RKO (cell line): Measurements from ENCODE around the gene GNAS.

Source experiments
- DNase-seq: peaks from one replicate; pipeline ENCODE4 v3.0.0-alpha.2; 2016; ENCODE audit warnings: low spot score

The GNAS gene

GRCh38 chr20:58854638-58855471 lies 2.3 kb downstream of the GNAS start:
- DNase-seq = no peak

- DNase-seq = no peak
These were observed 3.2 kb downstream of the GNAS start for GRCh38 chr20:58855506-58856389.

- DNase-seq = no peak
These were observed 10.7 kb downstream of the GNAS start for GRCh38 chr20:58863044-58863790.

- DNase-seq = peak; percentile 45
These were observed 11.8 kb downstream of the GNAS start for GRCh38 chr20:58864346-58864745.

- DNase-seq = no peak
These were observed 13.3 kb downstream of the GNAS start for GRCh38 chr20:58865843-58866242.

GRCh38 chr20:58867211-58867610 lies 14.7 kb downstream of the GNAS start:
- DNase-seq = no peak

- DNase-seq = no peak
These were observed 16.3 kb downstream of the GNAS start for GRCh38 chr20:58868795-58869194.

GRCh38 chr20:58869662-58870227 lies 17.2 kb downstream of the GNAS start:
- DNase-seq = no peak

GRCh38 chr20:58870293-58871014 lies 17.9 kb downstream of the GNAS start:
- peak; percentile 75 for DNase-seq

- DNase-seq = no peak
These were observed 19.1 kb downstream of the GNAS start for GRCh38 chr20:58871533-58872102.

- DNase-seq = no peak
These were observed 22.0 kb downstream of the GNAS start for GRCh38 chr20:58874469-58874868.

- DNase-seq = no peak
These were observed 22.6 kb downstream of the GNAS start for GRCh38 chr20:58875111-58875510.

- peak; percentile 92 for DNase-seq
These were observed 23.1 kb downstream of the GNAS start for GRCh38 chr20:58875541-58876134.

GRCh38 chr20:58876437-58876836 lies 23.9 kb downstream of the GNAS start:
- no peak for DNase-seq

GRCh38 chr20:58877050-58877975 lies 24.8 kb downstream of the GNAS start:
- no peak for DNase-seq

GRCh38 chr20:58877976-58878360 lies 25.5 kb downstream of the GNAS start:
- DNase-seq = no peak

- no peak for DNase-seq
These were observed 25.9 kb downstream of the GNAS start for GRCh38 chr20:58878399-58878798.

- no peak for DNase-seq
These were observed 27.9 kb downstream of the GNAS start for GRCh38 chr20:58880441-58880840.

- no peak for DNase-seq
These were observed 28.7 kb downstream of the GNAS start for GRCh38 chr20:58880994-58881752.
